HPDE6-E6E7 (cell line): ENCODE results near the gene CCER1.
A peak's percentile ranks its signal among the peaks of the same experiment; 100 is the strongest.

Experiments used
- DNase-seq: peaks from one replicate; pipeline ENCODE4 v3.0.0; 2011; ENCODE audit warnings: missing footprints; ENCODE audit errors: extremely low spot score

The CCER1 gene

DNA sequence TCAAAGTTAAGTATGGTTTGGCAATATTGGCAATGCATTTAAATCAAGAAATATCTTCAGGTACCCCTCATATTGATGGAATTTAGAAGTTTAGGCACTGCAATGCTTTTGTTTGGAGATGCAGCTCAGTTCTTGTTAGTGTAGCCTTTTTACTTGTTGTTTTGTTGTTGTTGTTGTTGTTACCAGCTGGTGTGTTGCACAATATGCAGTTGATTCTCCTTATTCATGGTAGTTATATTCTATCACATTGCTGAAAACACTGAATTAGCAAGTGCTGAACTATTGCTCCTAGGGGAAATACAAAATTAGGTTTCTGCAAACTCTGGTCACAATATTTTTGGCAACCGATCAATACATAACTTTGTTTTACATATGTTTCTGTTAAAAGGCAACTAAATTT is 34.8 kb downstream of the CCER1 start:
- no peak for DNase-seq

- no peak for DNase-seq
These were observed 37.5 kb downstream of the CCER1 start for GRCh38 chr12:90917431-90917830.

DNA sequence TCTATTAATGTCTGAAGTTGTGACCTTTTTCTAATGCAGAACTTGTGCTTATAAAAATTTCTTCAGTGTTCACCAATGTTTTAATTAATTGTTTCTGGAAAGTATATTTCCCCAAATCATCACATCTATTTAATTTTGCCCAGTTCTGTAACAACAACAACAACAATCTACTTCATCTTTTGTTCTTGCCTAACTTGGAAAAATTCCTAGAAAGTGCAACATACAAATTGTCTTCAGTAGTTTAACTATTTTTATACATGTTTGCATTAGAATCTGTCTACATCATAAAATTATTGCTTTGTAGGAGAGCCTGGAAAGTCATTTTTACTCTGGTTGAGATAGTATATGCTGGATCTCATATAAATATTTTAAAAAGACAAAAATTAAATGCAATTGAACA is 38.5 kb downstream of the CCER1 start:
- no peak for DNase-seq

- no peak for DNase-seq
These were observed 39.6 kb downstream of the CCER1 start for GRCh38 chr12:90915353-90915752.

DNA sequence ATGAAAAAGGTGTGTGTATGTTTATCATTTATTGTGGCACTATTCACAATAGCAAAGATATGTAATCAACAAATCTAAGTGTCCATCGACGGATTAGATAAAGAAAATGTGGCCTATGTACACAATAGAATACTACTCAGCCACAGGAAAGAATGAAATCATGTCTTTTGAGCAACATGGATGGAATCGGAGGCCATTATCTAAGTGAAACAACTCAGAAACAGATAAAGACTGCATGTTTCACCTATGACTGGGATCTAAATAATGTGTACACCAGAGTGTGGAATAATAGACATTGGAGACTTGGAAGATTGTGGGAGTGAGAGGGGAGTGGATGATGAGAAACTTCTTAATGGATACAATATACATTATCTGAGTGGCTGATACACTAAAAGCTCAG is 44.0 kb downstream of the CCER1 start:
- no peak for DNase-seq

DNA sequence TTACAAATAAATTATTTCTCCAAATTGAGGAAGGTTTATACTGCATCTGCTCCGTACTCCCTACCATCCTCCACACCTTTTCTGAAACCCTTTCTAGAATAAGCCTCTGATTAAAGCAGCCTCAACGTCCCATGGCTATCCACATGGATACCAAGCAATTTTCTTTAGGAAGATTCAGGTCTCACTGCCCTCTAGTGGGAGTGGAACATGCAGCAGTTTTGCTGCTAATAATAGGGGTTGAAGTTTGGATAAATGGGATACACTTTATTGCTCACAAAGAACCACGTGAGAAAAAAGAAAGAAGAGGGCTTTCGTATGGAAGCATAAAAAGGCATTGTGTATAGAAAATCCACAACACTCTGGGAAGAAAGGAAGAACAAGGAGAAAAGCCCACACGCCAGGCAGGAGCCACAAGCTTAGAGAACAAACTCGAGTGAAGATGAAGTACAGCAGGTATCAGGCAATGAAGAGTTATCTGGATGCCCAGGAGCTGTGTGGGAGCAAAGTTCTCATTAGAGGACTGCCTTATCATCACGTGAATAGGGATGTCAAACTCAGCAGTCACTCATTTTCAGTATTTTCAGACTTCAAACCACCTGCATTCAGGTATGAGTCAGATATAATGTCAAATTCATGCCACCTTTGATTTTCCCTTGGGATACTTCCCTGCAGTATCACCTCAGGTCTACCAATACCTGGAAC is 45.8 kb downstream of the CCER1 start:
- DNase-seq = peak; percentile 27

GRCh38 chr12:90908465-90908864 is 46.5 kb downstream of the CCER1 start:
- peak; percentile 37 for DNase-seq

DNA sequence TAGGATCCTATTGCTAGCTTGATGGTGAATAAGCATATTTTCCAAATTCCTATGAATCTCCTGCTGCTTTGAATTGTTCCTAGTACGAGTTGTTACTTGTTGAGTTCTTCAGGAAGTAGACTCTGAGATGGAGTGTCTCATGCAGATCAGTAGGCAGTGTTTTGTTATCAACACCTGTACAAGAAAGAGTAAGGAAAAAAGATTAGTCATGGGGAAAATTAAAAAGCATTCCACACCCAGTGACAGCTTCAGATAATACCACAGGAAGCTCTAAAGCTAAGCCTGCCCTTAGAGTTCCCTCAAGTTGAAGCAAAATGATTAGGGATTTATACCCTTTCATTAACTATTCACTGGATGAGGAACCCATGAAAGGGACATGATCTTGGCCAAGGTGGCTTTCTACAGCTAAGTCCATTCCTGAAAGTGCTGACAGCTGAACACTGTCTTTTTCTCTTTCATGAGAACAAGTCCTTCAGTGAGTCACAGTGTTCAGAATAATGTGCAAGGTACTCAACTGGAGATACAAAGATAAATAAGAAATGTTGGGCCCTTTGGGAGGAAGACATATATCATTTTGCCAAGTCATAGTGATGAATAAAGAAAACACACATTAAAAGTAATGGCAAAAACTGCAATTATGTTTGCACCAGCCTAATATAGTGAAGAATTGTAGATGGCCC is 49.1 kb downstream of the CCER1 start:
- peak; percentile 34 for DNase-seq

- no peak for DNase-seq
These were observed 52.4 kb downstream of the CCER1 start for GRCh38 chr12:90902596-90902995.
